Keratinocyte (primary cell): ENCODE results near the gene GCSAML. TPM values are rescaled to one million over a fixed set of nuclear protein-coding genes. Genes with fewer than 3 reads are reported as not detected.

Experiments used
- DNase-seq: peaks from one replicate; pipeline ENCODE4 v3.0.0-alpha.2; 2011; ENCODE audit warnings: low read depth, missing footprints, low spot score
- FAIRE-seq: peaks from 2 replicates; lab custom pipeline; 2011; peaks lifted over from hg19 to GRCh38; lab: Jason Lieb, UNC
- H2AFZ ChIP-seq: 2 replicates; pipeline ENCODE4 v1.6.0; 2012; ENCODE audit warnings: low read length, control low read depth, inconsistent platforms; ENCODE audit not compliant: control insufficient read depth
- H3K27ac ChIP-seq: 2 replicates; pipeline ENCODE4 v1.5.1; 2011; ENCODE audit warnings: low read length; ENCODE audit not compliant: control insufficient read depth, insufficient read depth
- H3K27me3 ChIP-seq: 3 replicates; pipeline ENCODE4 v1.6.0; 2011; ENCODE audit warnings: low read length; ENCODE audit not compliant: control insufficient read depth, insufficient read depth; ENCODE audit errors: extremely low read depth
- H3K36me3 ChIP-seq, 2 experiments: 2 replicates in 1 of 2; 3 replicates in 1 of 2; pipeline ENCODE4 v1.5.1; 2011; ENCODE audit warnings: low read length in 2 of 2, mild to moderate bottlenecking in 1 of 2; ENCODE audit not compliant: control insufficient read depth in 2 of 2, insufficient read depth in 2 of 2; ENCODE audit errors: extremely low read depth in 1 of 2
- H3K4me1 ChIP-seq: 3 replicates; pipeline ENCODE4 v1.5.1; 2011; ENCODE audit warnings: low read length; ENCODE audit not compliant: control insufficient read depth, insufficient read depth; ENCODE audit errors: extremely low read depth
- H3K4me2 ChIP-seq: 3 replicates; pipeline ENCODE4 v1.6.0; 2011; ENCODE audit warnings: low read depth, low read length; ENCODE audit not compliant: control insufficient read depth, insufficient read depth; ENCODE audit errors: extremely low read depth
- H3K4me3 ChIP-seq, 3 experiments: fragments of 200-600 bp in 1 of 3; sonication (generic) in 1 of 3; 2 replicates in 2 of 3; 3 replicates in 1 of 3; pipeline ENCODE4 v1.5.1; 2011 to 2016; ENCODE audit warnings: low read length in 3 of 3, mild to moderate bottlenecking in 3 of 3, control low read depth in 2 of 3, inconsistent platforms in 1 of 3, low read depth in 1 of 3, mixed read lengths in 1 of 3, mixed run types in 1 of 3, moderate library complexity in 1 of 3; ENCODE audit not compliant: control insufficient read depth in 2 of 3, insufficient read depth in 2 of 3; ENCODE audit errors: extremely low read depth in 1 of 3
- H3K79me2 ChIP-seq: 2 replicates; pipeline ENCODE4 v1.6.0; 2012; ENCODE audit warnings: low read length; ENCODE audit not compliant: control insufficient read depth, insufficient read depth
- H3K9ac ChIP-seq: 3 replicates; pipeline ENCODE4 v1.6.0; 2011; ENCODE audit warnings: low read length; ENCODE audit not compliant: control insufficient read depth, insufficient read depth; ENCODE audit errors: extremely low read depth
- H3K9me1 ChIP-seq: 3 replicates; pipeline ENCODE4 v1.6.0; 2011; ENCODE audit warnings: low read length; ENCODE audit not compliant: control insufficient read depth, insufficient read depth; ENCODE audit errors: extremely low read depth
- H3K9me3 ChIP-seq: 2 replicates; pipeline ENCODE4 v1.5.1; 2012; ENCODE audit warnings: low read depth, low read length; ENCODE audit not compliant: control insufficient read depth
- H4K20me1 ChIP-seq: 3 replicates; pipeline ENCODE4 v1.6.0; 2011; ENCODE audit warnings: low read length; ENCODE audit not compliant: control insufficient read depth, insufficient read depth; ENCODE audit errors: extremely low read depth
- CTCF ChIP-seq, 3 experiments: IDR thresholded peaks in 1 of 3; conservative IDR thresholded peaks in 1 of 3; optimal IDR thresholded peaks in 1 of 3; 2 replicates in 2 of 3; 3 replicates in 1 of 3; pipeline versions ENCODE3 to v1.5.1; 2011; ENCODE audit warnings: low read length in 3 of 3, mild to moderate bottlenecking in 3 of 3, moderate library complexity in 2 of 3, control low read depth in 1 of 3, inconsistent platforms in 1 of 3; ENCODE audit not compliant: insufficient read depth in 2 of 3; ENCODE audit errors: extremely low read depth in 1 of 3
- EZH2 ChIP-seq: IDR thresholded peaks from one replicate; pipeline ENCODE4 v1.6.1; 2012; ENCODE audit warnings: inconsistent platforms, mild to moderate bottlenecking, low read length, moderate library complexity
- dilution Hi-C: fragments of 300-500 bp; cut with MboI; formaldehyde crosslinking; loops from one replicate; pipeline ENCODE4 v1.7.0; 2020; ENCODE audit warnings: low sequenced_read_pairs; ENCODE audit not compliant: extremely low pct_ligation_motif_present
- polyA plus RNA-seq, 5 experiments: library from polyadenylated mRNA; depleted of rRNA in 3 of 5; stranded (reverse) in 3 of 5; stranded (forward) in 1 of 5; unstranded in 1 of 5; fragments of >200 nt; gene quantifications; 1 replicate in 1 of 5; 2 replicates in 3 of 5; 3 replicates in 1 of 5; pipeline versions ENCODE4 v1.2.1 to v1.2.3, GENCODE V29; 2011 to 2012; ENCODE audit warnings: missing spikeins in 2 of 5, low read depth in 1 of 5, low replicate concordance in 1 of 5

GCSAML gene
- polyA plus RNA-seq, 1 donor (not counting 4 experiments of a cell fraction or from before 2014, with no cell fraction given): not detected

- Histone ChIP-seq H3K79me2 (no peaks in the 10 kb centered on the region), H3K9ac (no peak overlapping the region), H3K36me3 (no peaks in the 10 kb centered on the region), H3K27me3 (no peaks in the 10 kb centered on the region), H3K4me2 (no peak overlapping the region), H3K4me3 (no peak overlapping the region), H2AFZ (no peak overlapping the region), H4K20me1 (no peaks in the 10 kb centered on the region), H3K9me1 (no peaks in the 10 kb centered on the region), H3K4me1 (no peaks in the 10 kb centered on the region), H3K27ac (no peak overlapping the region), H3K9me3 (peaks cover 2% of the 10 kb centered on the region)
- dilution Hi-C loops: no loop called here
- DNase-seq (no peak), FAIRE-seq (no peak)
- no peak for TF ChIP-seq EZH2
- TF ChIP-seq CTCF (optimal IDR thresholded peaks at IDR 0.05 in 1 of 3, IDR thresholded peaks at IDR 0.05 in 1 of 3, conservative IDR thresholded peaks at IDR 0.05 in 1 of 3; ENCODE audit: extremely low read depth in 1 of 3, insufficient read depth in 2 of 3, low read length in 3 of 3): no peak
Observed at GRCh38 chr1:247551721-247552120, 2.8 kb downstream of the GCSAML start.

GRCh38 chr1:247552231-247552630, 3.3 kb downstream of the GCSAML start:
- Histone ChIP-seq H3K27ac (no peak overlapping the region), H3K9me3 (peaks cover 2% of the 10 kb centered on the region), H3K9me1 (no peaks in the 10 kb centered on the region), H3K79me2 (no peaks in the 10 kb centered on the region), H3K4me1 (no peaks in the 10 kb centered on the region), H2AFZ (no peak overlapping the region), H3K9ac (no peak overlapping the region), H4K20me1 (no peaks in the 10 kb centered on the region), H3K36me3 (no peaks in the 10 kb centered on the region), H3K4me2 (no peak overlapping the region), H3K27me3 (no peaks in the 10 kb centered on the region), H3K4me3 (no peak overlapping the region)
- FAIRE-seq: no peak
- dilution Hi-C loops: no loop called here
- TF ChIP-seq EZH2 (no peak), CTCF (optimal IDR thresholded peaks at IDR 0.05 in 1 of 3, IDR thresholded peaks at IDR 0.05 in 1 of 3, conservative IDR thresholded peaks at IDR 0.05 in 1 of 3; ENCODE audit: extremely low read depth in 1 of 3, insufficient read depth in 2 of 3, low read length in 3 of 3) (no peak)
- no peak for DNase-seq
